ENCODE data around the gene MFRP. TPM values are rescaled to one million over a fixed set of nuclear protein-coding genes. Genes with fewer than 3 reads are reported as not detected.
A peak's percentile ranks its signal among the peaks of the same experiment; 100 is the strongest.

Gene MFRP
- polyA plus RNA-seq, 1 of the 3 experiments (the other 2 are of a cell fraction) = not detected

DNA sequence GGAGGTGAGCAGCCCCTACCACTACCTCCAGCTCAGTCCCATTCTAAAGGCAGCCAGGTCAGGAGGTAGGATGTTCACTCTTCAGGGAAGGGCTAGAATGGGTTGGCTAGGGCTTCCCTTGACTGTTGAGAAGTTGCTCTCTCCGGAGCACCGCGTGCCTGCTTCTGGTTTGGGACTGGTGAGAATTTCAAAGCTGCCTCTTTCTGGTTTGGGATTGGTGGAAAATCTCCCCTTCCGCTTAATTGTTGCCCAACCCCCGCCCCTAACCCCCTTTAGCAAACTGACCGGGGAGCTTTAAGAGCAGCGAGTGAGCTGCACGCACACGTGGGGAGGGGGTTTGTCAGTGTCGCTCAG, 34.3 kb upstream of the MFRP start:
- no peaks in the 10 kb centered on the region for H3K9me3 ChIP-seq
- H3K4me2 ChIP-seq = peak overlapping the region; percentile 94
- ChIA-PET CTCF (interaction anchor here (0.7 to 22.5 kb wide), 32 partner anchors 8 to 309 kb away, joined by 3 to 390 read pairs (median 5); partner anchors contain the start of gene C1QTNF5), POLR2A (interaction anchor here (1.2 kb wide), 1 partner anchor 42 kb away, joined by 3 read pairs; the partner anchor contains the start of gene THY1)
- TF ChIP-seq, protein P1, sequence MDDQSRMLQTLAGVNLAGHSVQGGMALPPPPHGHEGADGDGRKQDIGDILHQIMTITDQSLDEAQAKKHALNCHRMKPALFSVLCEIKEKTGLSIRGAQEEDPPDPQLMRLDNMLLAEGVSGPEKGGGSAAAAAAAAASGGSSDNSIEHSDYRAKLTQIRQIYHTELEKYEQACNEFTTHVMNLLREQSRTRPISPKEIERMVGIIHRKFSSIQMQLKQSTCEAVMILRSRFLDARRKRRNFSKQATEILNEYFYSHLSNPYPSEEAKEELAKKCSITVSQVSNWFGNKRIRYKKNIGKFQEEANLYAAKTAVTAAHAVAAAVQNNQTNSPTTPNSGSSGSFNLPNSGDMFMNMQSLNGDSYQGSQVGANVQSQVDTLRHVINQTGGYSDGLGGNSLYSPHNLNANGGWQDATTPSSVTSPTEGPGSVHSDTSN (IDR thresholded peaks at IDR 0.05) = no peak
- no peak for TF ChIP-seq MEF2A (IDR thresholded peaks at IDR 0.05; ENCODE audit: borderline replicate concordance, low read depth)
- no peak overlapping the region for H3K27ac ChIP-seq (ENCODE audit: low read depth in 2 of 2, low read length in 1 of 2)
- peaks cover 4 to 48% of the 10 kb centered on the region in 2 experiments; a peak in 3 of 4 replicates for H3K4me1 ChIP-seq (ENCODE audit: control insufficient read depth in 1 of 2, insufficient read depth in 2 of 2, low read depth in 1 of 2, low read length in 1 of 2)
- H3K4me3 ChIP-seq (ENCODE audit: low read depth in 2 of 2, low read length in 1 of 2) = peak overlapping the region in 1 of 2 experiments; percentile 62; a peak in 3 of 4 replicates
- WGBS (ENCODE audit: low lambda C conversion rate) = 66% methylated on average over 10 of the region's 10 CpGs
- no peak overlapping the region for H3K9ac ChIP-seq
- H3F3A ChIP-seq (replicated peaks; ENCODE audit: insufficient read depth) = no peaks in the 10 kb centered on the region
- H2AFZ ChIP-seq (ENCODE audit: low read depth) = peak overlapping the region; percentile 83; the same call in 1 of the 2 replicates
- no peaks in the 10 kb centered on the region for H3K9me2 ChIP-seq
- no peaks in the 10 kb centered on the region for H3K36me3 ChIP-seq (replicated peaks in 1 of 2; ENCODE audit: control insufficient read depth in 1 of 2, insufficient read depth in 2 of 2, low read length in 1 of 2)
- no peaks in the 10 kb centered on the region for H3K79me2 ChIP-seq (ENCODE audit: insufficient read depth)
- DNase-seq = no peak
- no peaks in the 10 kb centered on the region for H4K20me1 ChIP-seq (ENCODE audit: insufficient read depth)
- H3K27me3 ChIP-seq (ENCODE audit: insufficient read depth) = no peaks in the 10 kb centered on the region

DNA sequence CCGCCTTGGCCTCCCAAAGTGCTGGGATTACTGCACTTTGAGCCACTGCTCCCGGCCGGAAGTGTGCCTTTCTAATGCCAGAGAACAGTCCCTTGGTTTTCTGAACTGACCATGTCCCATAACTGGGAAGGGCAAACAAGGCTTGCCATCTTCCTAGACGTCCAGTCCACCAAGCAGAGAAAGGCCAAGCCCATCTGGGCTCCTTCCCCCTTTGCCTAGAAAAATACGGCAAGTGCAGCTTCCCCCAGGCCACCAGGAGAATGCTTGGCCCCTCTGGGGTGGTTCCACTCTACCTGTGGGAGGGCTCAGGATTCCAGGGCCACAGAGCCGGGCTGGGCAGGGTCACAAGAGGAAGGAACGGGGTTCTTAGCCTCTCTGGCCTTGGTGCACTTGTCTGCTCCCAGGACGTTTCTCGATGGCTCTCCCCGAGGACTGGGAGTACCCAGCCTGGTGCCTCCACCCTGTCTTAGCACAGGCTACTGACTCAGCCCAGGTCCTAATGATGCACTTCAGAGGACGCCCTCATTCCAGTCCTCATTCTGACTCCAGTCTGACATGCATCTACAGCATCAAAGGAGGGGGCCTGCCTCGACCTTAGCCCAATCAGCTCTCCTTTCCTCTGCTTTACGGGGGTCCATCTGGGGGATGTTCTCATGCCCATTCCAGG, 33.8 kb upstream of the MFRP start:
- H3K9ac ChIP-seq = no peak overlapping the region
- no peak for TF ChIP-seq YY1 (IDR thresholded peaks at IDR 0.05; ENCODE audit: low read depth)
- no peak for TF ChIP-seq MXI1 (IDR thresholded peaks at IDR 0.05; ENCODE audit: low read depth, low read length)
- TF ChIP-seq, protein P2, sequence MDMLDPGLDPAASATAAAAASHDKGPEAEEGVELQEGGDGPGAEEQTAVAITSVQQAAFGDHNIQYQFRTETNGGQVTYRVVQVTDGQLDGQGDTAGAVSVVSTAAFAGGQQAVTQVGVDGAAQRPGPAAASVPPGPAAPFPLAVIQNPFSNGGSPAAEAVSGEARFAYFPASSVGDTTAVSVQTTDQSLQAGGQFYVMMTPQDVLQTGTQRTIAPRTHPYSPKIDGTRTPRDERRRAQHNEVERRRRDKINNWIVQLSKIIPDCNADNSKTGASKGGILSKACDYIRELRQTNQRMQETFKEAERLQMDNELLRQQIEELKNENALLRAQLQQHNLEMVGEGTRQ (IDR thresholded peaks at IDR 0.05; ENCODE audit: borderline replicate concordance, low read depth, low read length) = no peak
- TF ChIP-seq GATA2 (CRISPR knock-in tag; IDR thresholded peaks at IDR 0.05) = no peak
- TF ChIP-seq, protein P3, sequence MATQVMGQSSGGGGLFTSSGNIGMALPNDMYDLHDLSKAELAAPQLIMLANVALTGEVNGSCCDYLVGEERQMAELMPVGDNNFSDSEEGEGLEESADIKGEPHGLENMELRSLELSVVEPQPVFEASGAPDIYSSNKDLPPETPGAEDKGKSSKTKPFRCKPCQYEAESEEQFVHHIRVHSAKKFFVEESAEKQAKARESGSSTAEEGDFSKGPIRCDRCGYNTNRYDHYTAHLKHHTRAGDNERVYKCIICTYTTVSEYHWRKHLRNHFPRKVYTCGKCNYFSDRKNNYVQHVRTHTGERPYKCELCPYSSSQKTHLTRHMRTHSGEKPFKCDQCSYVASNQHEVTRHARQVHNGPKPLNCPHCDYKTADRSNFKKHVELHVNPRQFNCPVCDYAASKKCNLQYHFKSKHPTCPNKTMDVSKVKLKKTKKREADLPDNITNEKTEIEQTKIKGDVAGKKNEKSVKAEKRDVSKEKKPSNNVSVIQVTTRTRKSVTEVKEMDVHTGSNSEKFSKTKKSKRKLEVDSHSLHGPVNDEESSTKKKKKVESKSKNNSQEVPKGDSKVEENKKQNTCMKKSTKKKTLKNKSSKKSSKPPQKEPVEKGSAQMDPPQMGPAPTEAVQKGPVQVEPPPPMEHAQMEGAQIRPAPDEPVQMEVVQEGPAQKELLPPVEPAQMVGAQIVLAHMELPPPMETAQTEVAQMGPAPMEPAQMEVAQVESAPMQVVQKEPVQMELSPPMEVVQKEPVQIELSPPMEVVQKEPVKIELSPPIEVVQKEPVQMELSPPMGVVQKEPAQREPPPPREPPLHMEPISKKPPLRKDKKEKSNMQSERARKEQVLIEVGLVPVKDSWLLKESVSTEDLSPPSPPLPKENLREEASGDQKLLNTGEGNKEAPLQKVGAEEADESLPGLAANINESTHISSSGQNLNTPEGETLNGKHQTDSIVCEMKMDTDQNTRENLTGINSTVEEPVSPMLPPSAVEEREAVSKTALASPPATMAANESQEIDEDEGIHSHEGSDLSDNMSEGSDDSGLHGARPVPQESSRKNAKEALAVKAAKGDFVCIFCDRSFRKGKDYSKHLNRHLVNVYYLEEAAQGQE (IDR thresholded peaks at IDR 0.05; ENCODE audit: low read depth, low read length) = no peak
- TF ChIP-seq, protein P4, sequence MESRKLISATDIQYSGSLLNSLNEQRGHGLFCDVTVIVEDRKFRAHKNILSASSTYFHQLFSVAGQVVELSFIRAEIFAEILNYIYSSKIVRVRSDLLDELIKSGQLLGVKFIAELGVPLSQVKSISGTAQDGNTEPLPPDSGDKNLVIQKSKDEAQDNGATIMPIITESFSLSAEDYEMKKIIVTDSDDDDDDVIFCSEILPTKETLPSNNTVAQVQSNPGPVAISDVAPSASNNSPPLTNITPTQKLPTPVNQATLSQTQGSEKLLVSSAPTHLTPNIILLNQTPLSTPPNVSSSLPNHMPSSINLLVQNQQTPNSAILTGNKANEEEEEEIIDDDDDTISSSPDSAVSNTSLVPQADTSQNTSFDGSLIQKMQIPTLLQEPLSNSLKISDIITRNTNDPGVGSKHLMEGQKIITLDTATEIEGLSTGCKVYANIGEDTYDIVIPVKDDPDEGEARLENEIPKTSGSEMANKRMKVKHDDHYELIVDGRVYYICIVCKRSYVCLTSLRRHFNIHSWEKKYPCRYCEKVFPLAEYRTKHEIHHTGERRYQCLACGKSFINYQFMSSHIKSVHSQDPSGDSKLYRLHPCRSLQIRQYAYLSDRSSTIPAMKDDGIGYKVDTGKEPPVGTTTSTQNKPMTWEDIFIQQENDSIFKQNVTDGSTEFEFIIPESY (IDR thresholded peaks at IDR 0.05; ENCODE audit: borderline replicate concordance, low read depth) = no peak
- no peak for TF ChIP-seq CHD2 (IDR thresholded peaks at IDR 0.05; ENCODE audit: low read length, partially characterized antibody)
- no peak for TF ChIP-seq RAD21 (IDR thresholded peaks at IDR 0.05; ENCODE audit: low read length)
- TF ChIP-seq, protein P1 (IDR thresholded peaks at IDR 0.05) = no peak
- TF ChIP-seq, protein P5, sequence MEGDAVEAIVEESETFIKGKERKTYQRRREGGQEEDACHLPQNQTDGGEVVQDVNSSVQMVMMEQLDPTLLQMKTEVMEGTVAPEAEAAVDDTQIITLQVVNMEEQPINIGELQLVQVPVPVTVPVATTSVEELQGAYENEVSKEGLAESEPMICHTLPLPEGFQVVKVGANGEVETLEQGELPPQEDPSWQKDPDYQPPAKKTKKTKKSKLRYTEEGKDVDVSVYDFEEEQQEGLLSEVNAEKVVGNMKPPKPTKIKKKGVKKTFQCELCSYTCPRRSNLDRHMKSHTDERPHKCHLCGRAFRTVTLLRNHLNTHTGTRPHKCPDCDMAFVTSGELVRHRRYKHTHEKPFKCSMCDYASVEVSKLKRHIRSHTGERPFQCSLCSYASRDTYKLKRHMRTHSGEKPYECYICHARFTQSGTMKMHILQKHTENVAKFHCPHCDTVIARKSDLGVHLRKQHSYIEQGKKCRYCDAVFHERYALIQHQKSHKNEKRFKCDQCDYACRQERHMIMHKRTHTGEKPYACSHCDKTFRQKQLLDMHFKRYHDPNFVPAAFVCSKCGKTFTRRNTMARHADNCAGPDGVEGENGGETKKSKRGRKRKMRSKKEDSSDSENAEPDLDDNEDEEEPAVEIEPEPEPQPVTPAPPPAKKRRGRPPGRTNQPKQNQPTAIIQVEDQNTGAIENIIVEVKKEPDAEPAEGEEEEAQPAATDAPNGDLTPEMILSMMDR (IDR thresholded peaks at IDR 0.05) = no peak
- no peak for TF ChIP-seq MEF2A (IDR thresholded peaks at IDR 0.05; ENCODE audit: borderline replicate concordance, low read depth)
- TF ChIP-seq TEAD4 (IDR thresholded peaks at IDR 0.05; ENCODE audit: borderline replicate concordance, insufficient read depth) = no peak

More for the DNA sequence above, 33.8 kb upstream of the MFRP start:
- Histone ChIP-seq H2AFZ (ENCODE audit: low read depth) (no peak overlapping the region), H3K27me3 (ENCODE audit: insufficient read depth) (no peaks in the 10 kb centered on the region), H3K4me2 (no peak overlapping the region), H3K9me2 (no peaks in the 10 kb centered on the region), H3F3A (replicated peaks; ENCODE audit: insufficient read depth) (no peaks in the 10 kb centered on the region), H3K4me3 (ENCODE audit: low read depth in 2 of 2, low read length in 1 of 2) (no peak overlapping the region), H3K4me1 (ENCODE audit: control insufficient read depth in 1 of 2, insufficient read depth in 2 of 2, low read depth in 1 of 2, low read length in 1 of 2) (peaks cover 4 to 53% of the 10 kb centered on the region in 2 experiments), H3K79me2 (ENCODE audit: insufficient read depth) (no peaks in the 10 kb centered on the region), H4K20me1 (ENCODE audit: insufficient read depth) (no peaks in the 10 kb centered on the region), H3K36me3 (replicated peaks in 1 of 2; ENCODE audit: control insufficient read depth in 1 of 2, insufficient read depth in 2 of 2, low read length in 1 of 2) (no peaks in the 10 kb centered on the region), H3K27ac (ENCODE audit: low read depth in 2 of 2, low read length in 1 of 2) (no peak overlapping the region), H3K9me3 (no peaks in the 10 kb centered on the region)
- ChIA-PET CTCF (interaction anchor here (0.7 to 22.5 kb wide), 16 partner anchors 11 to 154 kb away, joined by 3 to 390 read pairs (median 10); partner anchors contain the start of gene C1QTNF5), POLR2A (no interaction called here)
- 81% methylated on average over 7 of the region's 13 CpGs for WGBS (ENCODE audit: low lambda C conversion rate)
- DNase-seq = peak; percentile 6
